Gastrocnemius medialis (tissue), 4 donors: ENCODE measurements around the gene PTPRT. TPM values are rescaled to one million over a fixed set of nuclear protein-coding genes. Genes with fewer than 3 reads are reported as not detected.

Experiments
- ATAC-seq, 2 donors: fragments of 150-250 bp; one replicate each; pipeline ENCODE4 v1.9.1; 2016
- DNase-seq, 2 donors: peaks; one replicate each; pipeline ENCODE4 v3.0.0-alpha.2; 2019
- H3K27ac ChIP-seq, 4 donors: fragments of 200-600 bp; sonication (generic); 1 replicate in 1 of 4; 2 replicates in 3 of 4; pipeline ENCODE4 v1.5.1; 2016 to 2018; ENCODE audit warnings: mild to moderate bottlenecking in 2 of 4, moderate library complexity in 1 of 4
- H3K27me3 ChIP-seq, 3 donors: fragments of 200-600 bp; sonication (generic) in 2 of 3; 1 replicate in 1 of 3; 2 replicates in 2 of 3; pipeline versions ENCODE4 v1.5.1 to v1.6.0; 2016 to 2019; ENCODE audit warnings: mild to moderate bottlenecking in 1 of 3, moderate library complexity in 1 of 3
- H3K36me3 ChIP-seq, 2 donors: fragments of 200-600 bp; sonication (generic) in 1 of 2; one replicate each; pipeline ENCODE4 v1.5.1; 2017 to 2018
- H3K4me1 ChIP-seq, 2 donors: fragments of 200-600 bp; sonication (generic) in 1 of 2; one replicate each; pipeline ENCODE4 v1.5.1; 2016 to 2017; ENCODE audit warnings: mild to moderate bottlenecking in 2 of 2
- H3K4me3 ChIP-seq, 4 donors: fragments of 200-600 bp; sonication (generic) in 3 of 4; 1 replicate in 1 of 4; 2 replicates in 3 of 4; pipeline ENCODE4 v1.5.1; 2016 to 2019; ENCODE audit warnings: mild to moderate bottlenecking in 2 of 4
- H3K9me3 ChIP-seq, 3 donors: fragments of 200-600 bp; sonication (generic) in 2 of 3; 1 replicate in 1 of 3; 2 replicates in 2 of 3; pipeline ENCODE4 v1.5.1; 2016 to 2019
- CTCF ChIP-seq, 5 experiments: fragments of 450-650 bp in 3 of 5; fragments of 200-600 bp in 2 of 5; sonication (generic) in 2 of 5; IDR thresholded peaks in 4 of 5; conservative IDR thresholded peaks in 1 of 5; 1 replicate in 4 of 5; 2 replicates in 1 of 5; pipeline ENCODE4 v1.5.1; 2016 to 2019; ENCODE audit warnings: antibody characterized with exemption in 5 of 5, mild to moderate bottlenecking in 3 of 5, moderate library complexity in 3 of 5
- POLR2A ChIP-seq, 2 donors: fragments of 450-650 bp; IDR thresholded peaks; one replicate each; pipeline ENCODE4 v1.6.1; 2017; ENCODE audit warnings: antibody characterized with exemption in 2 of 2, mild to moderate bottlenecking in 2 of 2, moderate library complexity in 2 of 2
- in situ Hi-C, 4 donors: fragments of 200-750 bp; cut with MboI; loops; one replicate each; pipeline versions ENCODE4 v1.15.0 to v1.8.0; 2017; ENCODE audit warnings: low sequenced_read_pairs in 4 of 4
- intact Hi-C: fragments of 100-400 bp; cut with DNase I; formaldehyde crosslinking; loops from one replicate; pipeline ENCODE4 v1.15.1; 2023; ENCODE audit warnings: low total_unique reads
- total RNA-seq, 4 donors: library from RNA; depleted of rRNA; stranded (reverse); fragments of >200 nt; gene quantifications; one replicate each; pipeline versions ENCODE4 v1.1.0 to v1.2.3, GENCODE V29; 2016

PTPRT gene
- total RNA-seq, 4 donors from 2014 or later, result not detected

GRCh38 chr20:42110301-42110700 lies 1079.4 kb downstream of the PTPRT start:
- Histone ChIP-seq H3K4me3 (no peak overlapping the region), H3K9me3 (no peaks in the 10 kb centered on the region), H3K36me3 (no peaks in the 10 kb centered on the region), H3K27me3 (no peaks in the 10 kb centered on the region), H3K27ac (no peak overlapping the region), H3K4me1 (no peaks in the 10 kb centered on the region)
- ATAC-seq (no peak), DNase-seq (no peak)
- in situ Hi-C loops (no loop called here), intact Hi-C loops (no loop called here)
- TF ChIP-seq POLR2A (IDR thresholded peaks at IDR 0.05) (no peak), CTCF (IDR thresholded peaks at IDR 0.05 in 4 of 5, conservative IDR thresholded peaks at IDR 0.05 in 1 of 5) (no peak)

- no peak overlapping the region for H3K4me3 ChIP-seq
- no peaks in the 10 kb centered on the region for H3K4me1 ChIP-seq
- no peak for DNase-seq
- no peak overlapping the region for H3K27ac ChIP-seq
- H3K27me3 ChIP-seq, result no peaks in the 10 kb centered on the region
- intact Hi-C loops, result no loop called here
- TF ChIP-seq CTCF (IDR thresholded peaks at IDR 0.05 in 4 of 5, conservative IDR thresholded peaks at IDR 0.05 in 1 of 5) (no peak), POLR2A (IDR thresholded peaks at IDR 0.05) (no peak)
- in situ Hi-C loops, result no loop called here
- H3K9me3 ChIP-seq, result no peaks in the 10 kb centered on the region
- H3K36me3 ChIP-seq, result no peaks in the 10 kb centered on the region
- ATAC-seq, result no peak
Observed at GRCh38 chr20:42102000-42102399, 1087.7 kb downstream of the PTPRT start.

GRCh38 chr20:42100137-42100704 lies 1089.5 kb downstream of the PTPRT start:
- in situ Hi-C loops, result no loop called here
- Histone ChIP-seq H3K27me3 (no peaks in the 10 kb centered on the region), H3K4me1 (no peaks in the 10 kb centered on the region), H3K36me3 (no peaks in the 10 kb centered on the region), H3K9me3 (no peaks in the 10 kb centered on the region), H3K27ac (no peak overlapping the region), H3K4me3 (no peak overlapping the region)
- intact Hi-C loops, result no loop called here
- DNase-seq, result no peak
- no peak for ATAC-seq
- TF ChIP-seq POLR2A (IDR thresholded peaks at IDR 0.05), result no peak
- no peak for TF ChIP-seq CTCF (IDR thresholded peaks at IDR 0.05 in 4 of 5, conservative IDR thresholded peaks at IDR 0.05 in 1 of 5)

- in situ Hi-C loops (no loop called here), intact Hi-C loops (no loop called here)
- no peak overlapping the region for H3K4me3 ChIP-seq
- TF ChIP-seq CTCF (IDR thresholded peaks at IDR 0.05 in 4 of 5, conservative IDR thresholded peaks at IDR 0.05 in 1 of 5) (no peak), POLR2A (IDR thresholded peaks at IDR 0.05) (no peak)
- no peaks in the 10 kb centered on the region for H3K4me1 ChIP-seq
- ATAC-seq (no peak), DNase-seq (no peak)
- H3K27me3 ChIP-seq, result no peaks in the 10 kb centered on the region
- H3K27ac ChIP-seq, result no peak overlapping the region
- no peaks in the 10 kb centered on the region for H3K36me3 ChIP-seq
- no peaks in the 10 kb centered on the region for H3K9me3 ChIP-seq
Observed at GRCh38 chr20:42099101-42099500, 1090.6 kb downstream of the PTPRT start.

GRCh38 chr20:42098418-42098817 lies 1091.3 kb downstream of the PTPRT start:
- ATAC-seq, result no peak
- H3K4me3 ChIP-seq, result no peak overlapping the region
- TF ChIP-seq CTCF (IDR thresholded peaks at IDR 0.05 in 4 of 5, conservative IDR thresholded peaks at IDR 0.05 in 1 of 5) (no peak), POLR2A (IDR thresholded peaks at IDR 0.05) (no peak)
- in situ Hi-C loops, result no loop called here
- H3K27me3 ChIP-seq, result no peaks in the 10 kb centered on the region
- intact Hi-C loops, result no loop called here
- no peaks in the 10 kb centered on the region for H3K4me1 ChIP-seq
- H3K27ac ChIP-seq, result no peak overlapping the region
- no peak for DNase-seq
- H3K36me3 ChIP-seq, result no peaks in the 10 kb centered on the region
- H3K9me3 ChIP-seq, result no peaks in the 10 kb centered on the region
